ENCODE measurements around the gene RALGDS.

The RALGDS gene

DNA sequence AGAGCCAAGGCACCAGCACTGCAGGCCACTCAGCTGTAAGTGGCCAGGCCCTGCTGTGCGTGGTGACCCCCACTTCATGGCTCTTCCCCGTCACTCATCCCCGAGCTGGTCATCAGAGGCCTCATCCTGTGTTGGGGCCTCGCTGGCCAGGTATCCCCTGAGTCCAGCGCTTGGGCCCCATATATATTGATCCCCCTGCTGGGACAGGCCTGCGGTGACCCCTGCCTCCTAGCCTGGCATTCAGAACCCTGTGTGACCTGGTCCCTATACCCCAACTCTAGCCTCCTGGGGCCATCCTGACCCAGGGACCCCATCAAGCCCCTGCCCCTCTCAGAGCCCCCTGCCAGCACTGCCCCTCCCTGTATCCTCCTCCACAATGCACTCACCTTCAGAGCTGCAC is 30.0 kb upstream of the RALGDS start:
- no peak for DNase-seq

GRCh38 chr9:133149130-133150015 is 28.3 kb upstream of the RALGDS start:
- DNase-seq = peak; percentile 87

- peak; percentile 71 for DNase-seq
These were observed 27.4 kb upstream of the RALGDS start for GRCh38 chr9:133148199-133149129.

DNA sequence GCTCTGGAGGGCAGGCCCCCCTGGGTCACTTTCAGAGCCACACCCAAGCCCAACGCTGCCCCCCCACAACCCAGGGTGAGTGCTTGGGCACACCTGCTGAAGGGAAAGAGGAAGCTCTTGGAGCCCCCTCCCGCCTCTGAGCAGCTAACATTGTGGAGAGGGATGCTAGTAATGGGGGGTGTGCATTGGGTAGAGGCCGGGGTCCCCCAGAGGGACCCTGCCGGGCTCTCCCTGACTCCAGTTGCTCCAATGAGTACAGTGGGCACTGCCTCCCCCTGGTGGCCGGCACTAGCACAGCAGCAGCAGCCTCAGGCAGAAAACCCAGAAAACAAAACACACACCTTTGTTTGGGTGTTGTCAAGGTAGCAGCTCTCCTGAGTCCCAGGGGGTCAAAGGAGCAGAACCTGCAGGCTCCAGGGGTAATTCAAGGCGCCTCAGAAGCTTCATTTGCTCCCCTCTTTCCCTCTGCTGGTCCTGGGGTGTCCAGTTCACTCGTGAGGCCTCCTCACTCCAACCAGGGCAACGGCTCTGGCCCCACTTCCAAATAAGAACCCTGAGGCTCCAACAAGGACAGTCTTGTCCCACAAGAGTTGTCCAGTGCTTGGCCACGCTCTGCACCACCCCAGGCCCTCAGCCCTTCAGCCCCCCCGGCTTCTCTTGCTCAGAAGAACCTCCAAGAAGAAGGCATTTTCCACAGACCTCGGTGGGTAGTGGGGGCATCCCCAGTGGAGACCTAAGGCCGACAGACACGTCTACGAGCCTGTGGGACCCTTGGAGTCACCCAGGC is 26.6 kb upstream of the RALGDS start:
- DNase-seq = peak; percentile 87

DNA sequence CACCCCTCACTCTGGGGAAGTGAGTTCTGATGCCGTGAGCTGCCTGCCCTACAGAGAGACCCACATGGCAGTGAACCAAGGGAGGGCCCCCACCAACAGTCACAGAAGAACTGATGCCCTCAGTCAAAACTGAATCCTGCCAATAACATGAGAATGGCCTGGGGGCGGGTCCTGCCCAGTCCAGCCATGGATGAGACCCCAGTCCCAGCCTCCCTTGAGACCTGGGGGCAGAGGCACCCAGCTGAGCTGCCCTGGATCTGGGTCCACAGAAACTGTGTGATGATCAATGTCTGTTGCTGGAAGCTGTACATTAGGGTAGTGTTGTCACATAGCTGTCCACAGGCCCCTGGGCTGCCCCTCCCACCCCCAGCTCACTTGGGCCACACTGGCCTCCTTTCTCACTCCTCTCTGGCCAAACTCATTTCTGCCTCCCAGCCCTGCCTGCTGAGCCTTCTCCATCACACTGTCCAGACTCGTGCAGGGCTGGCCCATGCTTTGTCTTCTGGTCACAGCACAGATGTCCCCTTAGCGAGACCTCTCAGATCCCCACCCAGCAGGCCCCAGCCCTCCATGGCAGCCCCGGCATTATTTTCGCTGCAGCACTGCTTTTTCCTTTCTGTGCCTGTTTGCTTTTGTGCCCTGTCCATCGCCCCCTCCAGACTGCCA is 25.8 kb upstream of the RALGDS start:
- no peak for DNase-seq

GRCh38 chr9:133144904-133145851 is 24.1 kb upstream of the RALGDS start:
- no peak for DNase-seq

DNA sequence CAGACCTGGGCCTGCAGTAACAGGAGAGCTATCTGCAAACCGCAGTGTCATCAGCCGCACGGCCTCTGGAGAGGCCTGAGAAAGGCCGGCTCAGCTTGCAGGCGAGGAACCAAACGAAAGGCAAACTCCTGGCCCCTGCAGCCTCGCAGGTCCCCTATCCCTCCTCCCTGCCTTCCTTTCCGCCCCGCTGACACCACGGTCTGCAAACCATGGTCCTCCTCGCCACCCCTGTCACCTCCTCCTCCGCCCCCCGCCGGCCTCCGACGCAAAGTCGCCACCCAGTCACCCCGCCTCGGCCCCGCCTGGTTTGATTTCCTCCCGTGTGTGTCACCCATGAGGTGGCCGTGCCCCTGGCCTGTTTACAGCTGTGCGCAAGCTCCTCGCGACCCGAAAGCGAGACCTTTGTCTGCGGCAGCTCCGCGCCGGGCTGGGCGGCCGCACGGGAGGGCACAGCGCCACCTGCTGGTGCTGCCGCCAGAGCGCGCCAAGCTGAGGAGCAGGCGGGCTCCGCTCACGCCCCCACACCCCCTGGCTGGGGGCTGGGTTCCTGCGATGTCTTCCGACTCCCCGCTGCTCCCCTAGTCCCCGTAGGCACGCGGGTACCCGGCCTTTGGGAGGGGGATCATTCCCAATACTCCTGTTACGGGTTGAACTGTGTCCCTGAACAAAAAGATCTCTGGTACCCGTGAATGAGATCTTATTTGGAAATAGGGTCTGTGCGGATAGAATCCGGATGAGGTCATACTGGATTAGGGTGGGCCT is 23.3 kb upstream of the RALGDS start:
- DNase-seq = peak; percentile 95

- no peak for DNase-seq
These were observed 22.6 kb upstream of the RALGDS start for GRCh38 chr9:133143639-133144141.

GRCh38 chr9:133142684-133143622 is 21.9 kb upstream of the RALGDS start:
- DNase-seq = no peak

DNA sequence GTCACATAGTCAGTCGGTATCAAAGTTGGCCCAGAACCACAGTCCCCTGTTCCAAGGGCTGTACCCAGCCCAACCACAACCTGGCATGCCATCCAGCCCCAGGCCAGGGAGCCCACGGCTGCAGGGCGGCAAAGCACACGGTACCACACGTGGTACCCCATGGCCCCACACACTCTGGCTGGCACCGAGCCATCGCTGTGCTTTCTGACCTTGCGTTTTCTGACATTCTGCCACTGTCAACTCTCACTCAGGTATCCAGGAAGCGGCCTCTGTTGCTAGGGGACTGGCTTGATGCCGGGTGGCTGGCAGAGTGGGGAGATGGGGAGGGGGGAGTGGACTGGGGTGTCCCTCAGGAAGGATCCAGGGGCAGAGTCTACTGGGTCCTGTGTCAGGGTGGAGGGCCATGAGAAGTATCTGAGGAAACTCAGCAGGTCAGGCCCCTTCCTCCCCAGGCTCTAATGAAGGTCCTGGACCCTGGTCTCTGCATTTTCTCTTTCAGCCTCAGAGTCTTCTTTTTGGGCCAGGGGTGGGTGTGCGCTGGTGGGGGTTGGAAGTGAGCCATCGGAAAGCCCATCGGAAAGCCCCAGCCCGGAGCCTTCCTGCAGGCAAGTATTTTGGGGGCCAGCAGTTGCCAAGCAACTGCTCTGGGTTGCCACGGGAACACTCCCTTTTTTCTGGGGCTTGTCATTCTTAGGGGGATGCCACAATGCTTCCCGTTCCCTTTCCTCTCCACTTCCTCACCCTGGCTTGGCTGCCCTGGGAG is 21.0 kb upstream of the RALGDS start:
- DNase-seq = peak; percentile 66

DNA sequence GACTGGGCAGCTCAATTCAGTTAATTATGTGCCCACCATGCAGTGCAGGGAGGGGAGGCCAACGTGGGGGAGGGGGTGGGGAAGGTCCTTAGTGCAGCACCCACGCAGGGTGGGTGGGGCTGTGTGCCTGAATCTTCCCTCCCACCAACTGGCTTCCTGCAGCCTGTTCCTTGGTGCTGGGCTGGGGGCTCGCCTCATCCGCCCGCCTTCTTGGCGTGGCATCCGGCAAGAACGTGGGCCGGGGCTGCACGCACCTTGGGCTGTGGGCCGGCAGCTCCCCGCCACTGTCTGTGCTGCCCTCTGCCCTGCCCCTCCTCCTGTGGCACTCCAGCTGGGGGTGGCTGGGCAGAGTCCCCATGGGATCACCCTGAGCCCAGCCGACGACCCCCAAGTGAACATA is 19.6 kb upstream of the RALGDS start:
- no peak for DNase-seq

DNA sequence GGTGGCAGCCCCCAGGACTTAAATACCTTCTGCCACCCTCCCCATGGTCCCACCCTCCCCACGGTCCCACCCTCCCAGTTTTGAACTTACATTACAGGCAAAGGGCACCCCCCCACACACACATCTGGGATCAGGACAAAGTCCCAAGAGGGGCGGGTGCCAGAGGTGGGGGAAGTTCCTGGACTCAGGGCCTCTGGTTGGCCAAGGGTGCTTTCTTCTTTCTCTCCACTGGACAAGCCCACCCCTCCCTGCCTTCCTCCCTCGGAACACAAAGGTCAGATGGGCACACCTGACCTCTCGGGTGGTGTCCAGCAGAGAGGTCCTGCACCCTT is 19.1 kb upstream of the RALGDS start:
- no peak for DNase-seq

GRCh38 chr9:133139246-133140173 is 18.5 kb upstream of the RALGDS start:
- DNase-seq = no peak

- no peak for DNase-seq
These were observed 16.6 kb upstream of the RALGDS start for GRCh38 chr9:133137451-133138231.

- peak; percentile 71 for DNase-seq
These were observed 14.2 kb upstream of the RALGDS start for GRCh38 chr9:133135146-133135745.

Measured in activated CD4-positive, CD25-positive, alpha-beta regulatory T cell treated with anti-CD3 and anti-CD28 coated beads, Interleukin-2, amount 50 U/mL, for 72 hours (primary cell).